Trophoblast cell (in vitro differentiated cells and primary cell): ENCODE data around the gene LCN12.

Experiments
- DNase-seq, 2 donors: peaks; one replicate each; pipeline ENCODE4 v3.0.0-alpha.2; 2016
- H2AFZ ChIP-seq: 2 replicates; pipeline ENCODE4 v1.6.1; 2013; ENCODE audit warnings: low read length, moderate library complexity, mild to moderate bottlenecking; ENCODE audit not compliant: insufficient read depth, poor library complexity
- H2AK5ac ChIP-seq: 2 replicates; pipeline ENCODE4 v1.6.1; 2013; ENCODE audit warnings: mild to moderate bottlenecking, low read length
- H2BK120ac ChIP-seq: 2 replicates; pipeline ENCODE4 v1.6.1; 2013; ENCODE audit warnings: low read length, mild to moderate bottlenecking, moderate library complexity; ENCODE audit not compliant: insufficient read depth, poor library complexity
- H2BK12ac ChIP-seq: 2 replicates; pipeline ENCODE4 v1.6.1; 2013; ENCODE audit warnings: mild to moderate bottlenecking, low read length, moderate library complexity
- H2BK5ac ChIP-seq: 2 replicates; pipeline ENCODE4 v1.6.1; 2013; ENCODE audit warnings: low read length, low read depth, moderate library complexity, mild to moderate bottlenecking; ENCODE audit not compliant: poor library complexity
- H3K14ac ChIP-seq: 2 replicates; pipeline ENCODE4 v1.6.1; 2013; ENCODE audit warnings: mild to moderate bottlenecking, low read length
- H3K18ac ChIP-seq: 2 replicates; pipeline ENCODE4 v1.6.1; 2013; ENCODE audit warnings: mild to moderate bottlenecking, low read length
- H3K23ac ChIP-seq: 2 replicates; pipeline ENCODE4 v1.6.1; 2013; ENCODE audit warnings: low read length
- H3K27ac ChIP-seq: 2 replicates; pipeline ENCODE4 v1.5.1; 2013; ENCODE audit warnings: low read depth, mild to moderate bottlenecking, inconsistent platforms, low read length, moderate library complexity
- H3K27me3 ChIP-seq: 2 replicates; pipeline ENCODE4 v1.6.1; 2013; ENCODE audit warnings: inconsistent platforms, mild to moderate bottlenecking, low read length, moderate library complexity; ENCODE audit not compliant: insufficient read depth
- H3K36me3 ChIP-seq, 2 experiments: 1 replicate in 1 of 2; 2 replicates in 1 of 2; pipeline ENCODE4 v1.6.1; 2013; ENCODE audit warnings: low read length in 2 of 2, mild to moderate bottlenecking in 2 of 2, moderate library complexity in 1 of 2; ENCODE audit not compliant: insufficient read depth in 2 of 2, control insufficient read depth in 1 of 2
- H3K4ac ChIP-seq: 2 replicates; pipeline ENCODE4 v1.6.1; 2013; ENCODE audit warnings: low read depth, mild to moderate bottlenecking, low read length, moderate library complexity
- H3K4me1 ChIP-seq, 2 experiments: 1 replicate in 1 of 2; 2 replicates in 1 of 2; pipeline ENCODE4 v1.6.1; 2013; ENCODE audit warnings: low read length in 2 of 2, mild to moderate bottlenecking in 2 of 2, moderate library complexity in 1 of 2; ENCODE audit not compliant: insufficient read depth in 2 of 2, control insufficient read depth in 1 of 2
- H3K4me2 ChIP-seq: 2 replicates; pipeline ENCODE4 v1.6.1; 2013; ENCODE audit warnings: inconsistent platforms, mild to moderate bottlenecking, low read length, moderate library complexity
- H3K4me3 ChIP-seq: 2 replicates; pipeline ENCODE4 v1.5.1; 2013; ENCODE audit warnings: mild to moderate bottlenecking, low read depth, low read length, inconsistent platforms
- H3K79me1 ChIP-seq: one replicate; pipeline ENCODE4 v1.6.1; 2013; ENCODE audit warnings: low read length
- H3K79me2 ChIP-seq: 2 replicates; pipeline ENCODE4 v1.6.1; 2013; ENCODE audit warnings: low read length, mild to moderate bottlenecking; ENCODE audit not compliant: control insufficient read depth, insufficient read depth, poor library complexity
- H3K9ac ChIP-seq: 2 replicates; pipeline ENCODE4 v1.6.1; 2013; ENCODE audit warnings: mild to moderate bottlenecking, low read length
- H3K9me3 ChIP-seq: 2 replicates; pipeline ENCODE4 v1.6.1; 2013; ENCODE audit warnings: low read depth, mild to moderate bottlenecking, control low read depth, inconsistent platforms, low read length; ENCODE audit not compliant: insufficient read depth
- H4K12ac ChIP-seq: 2 replicates; pipeline ENCODE4 v1.6.1; 2013; ENCODE audit warnings: low read depth, mild to moderate bottlenecking, low read length, moderate library complexity
- H4K8ac ChIP-seq: 2 replicates; pipeline ENCODE4 v1.6.1; 2013; ENCODE audit warnings: low read depth, mild to moderate bottlenecking, low read length, moderate library complexity
- H4K91ac ChIP-seq: one replicate; pipeline ENCODE4 v1.6.1; 2013; ENCODE audit warnings: low read depth, mild to moderate bottlenecking, low read length, moderate library complexity
- WGBS: extraction: QIAGEN DNeasy Blood & Tissue Kit; methylation state at CpG from one replicate; pipeline ENCODE4 v1.1.7; 2013; ENCODE audit warnings: missing lambda C conversion rate; ENCODE audit not compliant: insufficient read length, insufficient coverage; ENCODE audit errors: extremely low coverage; 5-methylcytosine and 5-hydroxymethylcytosine counted together

LCN12 gene

GRCh38 chr9:136978073-136978864 lies 26.2 kb downstream of the LCN12 start:
- Histone ChIP-seq H4K12ac (no peak overlapping the region), H4K8ac (peak overlapping the region; percentile 21), H3K14ac (no peak overlapping the region), H3K9me3 (peaks cover 2% of the 10 kb centered on the region), H3K36me3 (no peaks in the 10 kb centered on the region), H4K91ac (no peak overlapping the region), H3K27me3 (no peaks in the 10 kb centered on the region), H3K79me1 (no peaks in the 10 kb centered on the region), H2BK12ac (no peak overlapping the region), H3K79me2 (no peaks in the 10 kb centered on the region), H3K27ac (no peak overlapping the region), H2AFZ (peak overlapping the region; percentile 23), H3K18ac (no peak overlapping the region), H3K23ac (no peak overlapping the region), H3K4me1 (peaks cover 0 to 2% of the 10 kb centered on the region in 2 experiments), H2BK5ac (no peak overlapping the region), H3K4me2 (peak overlapping the region; percentile 58), H3K4ac (no peak overlapping the region), H2BK120ac (no peak overlapping the region), H3K9ac (no peak overlapping the region), H2AK5ac (no peak overlapping the region), H3K4me3 (no peak overlapping the region)
- peak; percentile 17 to 50 for DNase-seq
- WGBS = no CpG with 5 or more reads among the region's 78 CpGs

GRCh38 chr9:136978865-136979544 lies 26.9 kb downstream of the LCN12 start:
- no peak overlapping the region for H3K18ac ChIP-seq
- H3K36me3 ChIP-seq = no peaks in the 10 kb centered on the region
- no peak for DNase-seq
- H3K79me2 ChIP-seq = no peaks in the 10 kb centered on the region
- H2BK12ac ChIP-seq = no peak overlapping the region
- H2AK5ac ChIP-seq = no peak overlapping the region
- H3K79me1 ChIP-seq = no peaks in the 10 kb centered on the region
- H3K23ac ChIP-seq = no peak overlapping the region
- H3K4me1 ChIP-seq = peaks cover 0 to 2% of the 10 kb centered on the region in 2 experiments
- H3K27ac ChIP-seq = no peak overlapping the region
- H3K4me2 ChIP-seq = no peak overlapping the region
- H3K27me3 ChIP-seq = no peaks in the 10 kb centered on the region
- no peak overlapping the region for H4K8ac ChIP-seq
- no peak overlapping the region for H2BK5ac ChIP-seq
- no peak overlapping the region for H3K14ac ChIP-seq
- H3K9ac ChIP-seq = no peak overlapping the region
- H2AFZ ChIP-seq = no peak overlapping the region
- no peak overlapping the region for H4K91ac ChIP-seq
- peaks cover 5% of the 10 kb centered on the region for H3K9me3 ChIP-seq
- H3K4ac ChIP-seq = no peak overlapping the region
- no CpG with 5 or more reads among the region's 41 CpGs for WGBS
- no peak overlapping the region for H3K4me3 ChIP-seq
- H2BK120ac ChIP-seq = no peak overlapping the region
- H4K12ac ChIP-seq = no peak overlapping the region

DNA sequence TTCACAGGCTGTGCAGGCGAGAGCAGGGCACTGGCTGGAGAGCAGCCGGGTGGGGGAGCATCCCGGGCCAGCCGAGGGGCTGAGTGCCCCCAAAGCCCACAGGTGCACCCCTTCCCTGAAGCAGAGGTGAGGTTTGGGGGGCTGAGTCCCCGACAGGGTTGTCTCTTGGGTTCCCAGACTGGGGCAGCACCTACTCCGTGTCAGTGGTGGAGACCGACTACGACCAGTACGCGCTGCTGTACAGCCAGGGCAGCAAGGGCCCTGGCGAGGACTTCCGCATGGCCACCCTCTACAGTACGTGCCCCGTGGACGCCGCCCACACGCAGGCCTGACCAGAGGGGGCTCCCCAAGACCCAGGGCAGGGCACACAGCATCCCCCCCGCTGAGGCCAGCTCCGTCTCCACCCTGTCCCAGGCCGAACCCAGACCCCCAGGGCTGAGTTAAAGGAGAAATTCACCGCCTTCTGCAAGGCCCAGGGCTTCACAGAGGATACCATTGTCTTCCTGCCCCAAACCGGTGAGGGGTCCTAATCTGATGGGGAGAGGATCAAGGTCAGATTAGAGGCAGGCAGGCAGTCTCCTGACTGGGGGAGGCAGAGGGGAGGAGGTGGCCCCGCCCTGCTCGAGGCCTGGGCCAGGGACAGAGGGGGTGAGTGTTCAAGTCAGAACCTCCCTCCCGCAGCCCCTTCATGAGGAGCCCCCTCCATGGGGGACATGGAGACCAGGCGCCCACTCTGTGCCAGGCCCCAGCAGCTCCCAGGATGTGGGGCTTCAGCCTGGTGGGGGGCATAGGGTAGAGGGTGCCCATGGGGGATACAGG lies 27.9 kb downstream of the LCN12 start:
- Histone ChIP-seq H3K9ac (no peak overlapping the region), H3K27ac (no peak overlapping the region), H2BK5ac (no peak overlapping the region), H4K12ac (no peak overlapping the region), H2BK120ac (no peak overlapping the region), H3K18ac (no peak overlapping the region), H3K4me3 (no peak overlapping the region), H3K36me3 (no peaks in the 10 kb centered on the region), H2AK5ac (no peak overlapping the region), H3K23ac (no peak overlapping the region), H3K79me1 (no peaks in the 10 kb centered on the region), H3K27me3 (no peaks in the 10 kb centered on the region), H3K14ac (no peak overlapping the region), H3K9me3 (peaks cover 5% of the 10 kb centered on the region), H3K4ac (no peak overlapping the region), H3K79me2 (no peaks in the 10 kb centered on the region), H3K4me1 (peaks cover 1 to 6% of the 10 kb centered on the region in 2 experiments), H2BK12ac (no peak overlapping the region), H2AFZ (no peak overlapping the region), H4K91ac (no peak overlapping the region), H4K8ac (no peak overlapping the region), H3K4me2 (no peak overlapping the region)
- no peak for DNase-seq
- WGBS = no CpG with 5 or more reads among the region's 26 CpGs

GRCh38 chr9:136980669-136981478 lies 28.8 kb downstream of the LCN12 start:
- peaks cover 3% of the 10 kb centered on the region for H3K79me1 ChIP-seq
- H3K4me2 ChIP-seq = no peak overlapping the region
- no peak overlapping the region for H2AFZ ChIP-seq
- H3K79me2 ChIP-seq = no peaks in the 10 kb centered on the region
- no peak overlapping the region for H2AK5ac ChIP-seq
- peaks cover 5% of the 10 kb centered on the region for H3K9me3 ChIP-seq
- no peak overlapping the region for H3K18ac ChIP-seq
- no peak overlapping the region for H4K91ac ChIP-seq
- peaks cover 7 to 12% of the 10 kb centered on the region in 2 experiments for H3K4me1 ChIP-seq
- no peaks in the 10 kb centered on the region for H3K36me3 ChIP-seq
- H3K27me3 ChIP-seq = peaks cover 6% of the 10 kb centered on the region
- H2BK12ac ChIP-seq = no peak overlapping the region
- no peak overlapping the region for H3K27ac ChIP-seq
- no peak overlapping the region for H2BK5ac ChIP-seq
- H4K12ac ChIP-seq = no peak overlapping the region
- H4K8ac ChIP-seq = no peak overlapping the region
- no peak for DNase-seq
- no peak overlapping the region for H3K14ac ChIP-seq
- H3K9ac ChIP-seq = no peak overlapping the region
- no CpG with 5 or more reads among the region's 16 CpGs for WGBS
- H3K23ac ChIP-seq = no peak overlapping the region
- no peak overlapping the region for H3K4me3 ChIP-seq
- no peak overlapping the region for H2BK120ac ChIP-seq
- no peak overlapping the region for H3K4ac ChIP-seq
